Measurements from ENCODE around the gene ZMYND12.

GRCh38 chr1:42504535-42505128 lies 48.8 kb upstream of the ZMYND12 start:
- TF ChIP-seq CTCF (conservative IDR thresholded peaks at IDR 0.05; ENCODE audit: low read depth, low read length): no peak
- no peak for TF ChIP-seq CEBPB (IDR thresholded peaks at IDR 0.05; ENCODE audit: low read depth, low read length)
- TF ChIP-seq NFE2L2 (IDR thresholded peaks at IDR 0.05; ENCODE audit: low read depth, low read length): no peak
- no peak for TF ChIP-seq POLR2A (IDR thresholded peaks at IDR 0.05; ENCODE audit: low read depth, low read length)
- no peak for TF ChIP-seq MXI1 (IDR thresholded peaks at IDR 0.05; ENCODE audit: borderline replicate concordance, low read depth, low read length)
- TF ChIP-seq SMC3 (IDR thresholded peaks at IDR 0.05; ENCODE audit: low read depth, low read length): no peak
- no peak for TF ChIP-seq RAD21 (IDR thresholded peaks at IDR 0.05; ENCODE audit: low read length)
- no peak for TF ChIP-seq RFX5 (IDR thresholded peaks at IDR 0.05; ENCODE audit: low read depth, low read length)
- TF ChIP-seq MAZ (IDR thresholded peaks at IDR 0.05; ENCODE audit: borderline replicate concordance, low read depth, low read length): no peak
- TF ChIP-seq RCOR1 (IDR thresholded peaks at IDR 0.05; ENCODE audit: insufficient replicate concordance, low read length): no peak
- TF ChIP-seq, protein P1, sequence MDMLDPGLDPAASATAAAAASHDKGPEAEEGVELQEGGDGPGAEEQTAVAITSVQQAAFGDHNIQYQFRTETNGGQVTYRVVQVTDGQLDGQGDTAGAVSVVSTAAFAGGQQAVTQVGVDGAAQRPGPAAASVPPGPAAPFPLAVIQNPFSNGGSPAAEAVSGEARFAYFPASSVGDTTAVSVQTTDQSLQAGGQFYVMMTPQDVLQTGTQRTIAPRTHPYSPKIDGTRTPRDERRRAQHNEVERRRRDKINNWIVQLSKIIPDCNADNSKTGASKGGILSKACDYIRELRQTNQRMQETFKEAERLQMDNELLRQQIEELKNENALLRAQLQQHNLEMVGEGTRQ (IDR thresholded peaks at IDR 0.05; ENCODE audit: low read depth, low read length): no peak
- TF ChIP-seq CHD1 (IDR thresholded peaks at IDR 0.05; ENCODE audit: low read depth, low read length): no peak
- no peak for TF ChIP-seq BHLHE40 (IDR thresholded peaks at IDR 0.05; ENCODE audit: low read depth, low read length)
- no peak for TF ChIP-seq MAFK (IDR thresholded peaks at IDR 0.05; ENCODE audit: low read depth, low read length)

Data from IMR-90 (cell line).